ENCODE measurements around the gene PIP4P1. TPM values are rescaled to one million over a fixed set of nuclear protein-coding genes. Genes with fewer than 3 reads are reported as not detected.

PIP4P1 gene
- total RNA-seq, 1 experiment from 2014 or later: 27.0 TPM

- TF ChIP-seq CTCF (IDR thresholded peaks at IDR 0.05; ENCODE audit: unreplicated experiment): no peak
- H3K4me1 Mint-ChIP-seq (ENCODE audit: low read depth, unreplicated experiment): peaks cover 34% of the 10 kb centered on the region
- peaks cover 4% of the 10 kb centered on the region for H3K9me3 Mint-ChIP-seq (ENCODE audit: low read depth, unreplicated experiment)
- no peaks in the 10 kb centered on the region for H3K27me3 Mint-ChIP-seq (ENCODE audit: unreplicated experiment)
- no peak overlapping the region for H3K27ac Mint-ChIP-seq (ENCODE audit: unreplicated experiment)
- intact Hi-C loops (cut with micrococcal nuclease; ENCODE audit: unreplicated experiment): no loop called here
- no peak for DNase-seq
- CTCF ChIA-PET: no interaction called here
- no TSS peak for BruUV-seq (replicated peaks)
- H3K4me3 Mint-ChIP-seq (ENCODE audit: low read depth, unreplicated experiment): no peak overlapping the region
- no peaks in the 10 kb centered on the region for H3K36me3 Mint-ChIP-seq (ENCODE audit: insufficient read depth, unreplicated experiment)
Observed at GRCh38 chr14:20498622-20499021, 37.4 kb upstream of the PIP4P1 start.

GRCh38 chr14:20494935-20495766, 33.9 kb upstream of the PIP4P1 start:
- intact Hi-C loops (cut with micrococcal nuclease; ENCODE audit: unreplicated experiment): no loop called here
- CTCF ChIA-PET: no interaction called here
- Mint-ChIP-seq H3K4me1 (ENCODE audit: low read depth, unreplicated experiment) (peaks cover 36% of the 10 kb centered on the region), H3K27ac (ENCODE audit: unreplicated experiment) (peak overlapping the region; percentile 29), H3K4me3 (ENCODE audit: low read depth, unreplicated experiment) (no peak overlapping the region), H3K36me3 (ENCODE audit: insufficient read depth, unreplicated experiment) (no peaks in the 10 kb centered on the region), H3K9me3 (ENCODE audit: low read depth, unreplicated experiment) (peaks cover 4% of the 10 kb centered on the region), H3K27me3 (ENCODE audit: unreplicated experiment) (no peaks in the 10 kb centered on the region)
- no TSS peak for BruUV-seq (replicated peaks)
- TF ChIP-seq CTCF (IDR thresholded peaks at IDR 0.05; ENCODE audit: unreplicated experiment): no peak
- DNase-seq: peak; percentile 44

- Mint-ChIP-seq H3K4me3 (ENCODE audit: low read depth, unreplicated experiment) (no peak overlapping the region), H3K27me3 (ENCODE audit: unreplicated experiment) (no peaks in the 10 kb centered on the region), H3K4me1 (ENCODE audit: low read depth, unreplicated experiment) (peaks cover 37% of the 10 kb centered on the region), H3K36me3 (ENCODE audit: insufficient read depth, unreplicated experiment) (no peaks in the 10 kb centered on the region), H3K27ac (ENCODE audit: unreplicated experiment) (no peak overlapping the region), H3K9me3 (ENCODE audit: low read depth, unreplicated experiment) (peaks cover 4% of the 10 kb centered on the region)
- TF ChIP-seq CTCF (IDR thresholded peaks at IDR 0.05; ENCODE audit: unreplicated experiment): no peak
- no TSS peak for BruUV-seq (replicated peaks)
- no peak for DNase-seq
- CTCF ChIA-PET: no interaction called here
- intact Hi-C loops (cut with micrococcal nuclease; ENCODE audit: unreplicated experiment): no loop called here
Observed at GRCh38 chr14:20493634-20494033, 32.4 kb upstream of the PIP4P1 start.

GRCh38 chr14:20492486-20492885, 31.3 kb upstream of the PIP4P1 start:
- H3K27me3 Mint-ChIP-seq (ENCODE audit: unreplicated experiment): no peaks in the 10 kb centered on the region
- H3K4me1 Mint-ChIP-seq (ENCODE audit: low read depth, unreplicated experiment): peaks cover 34% of the 10 kb centered on the region
- peaks cover 4% of the 10 kb centered on the region for H3K9me3 Mint-ChIP-seq (ENCODE audit: low read depth, unreplicated experiment)
- intact Hi-C loops (cut with micrococcal nuclease; ENCODE audit: unreplicated experiment): no loop called here
- H3K36me3 Mint-ChIP-seq (ENCODE audit: insufficient read depth, unreplicated experiment): no peaks in the 10 kb centered on the region
- no peak for DNase-seq
- no peak for TF ChIP-seq CTCF (IDR thresholded peaks at IDR 0.05; ENCODE audit: unreplicated experiment)
- BruUV-seq (replicated peaks): no TSS peak
- H3K27ac Mint-ChIP-seq (ENCODE audit: unreplicated experiment): no peak overlapping the region
- no peak overlapping the region for H3K4me3 Mint-ChIP-seq (ENCODE audit: low read depth, unreplicated experiment)
- CTCF ChIA-PET: no interaction called here
